K562 (cell line): ENCODE results near the gene DNAH3. TPM values are rescaled to one million over a fixed set of nuclear protein-coding genes. Genes with fewer than 3 reads are reported as not detected.

Experiments
- ARID2 ChIP-seq: fragments of 450-650 bp; IDR thresholded peaks from 2 replicates; pipeline ENCODE4 v1.6.1; 2017; ENCODE audit warnings: antibody characterized with exemption, mild to moderate bottlenecking
- CTCF ChIP-seq, 3 experiments: IDR thresholded peaks in 2 of 3; conservative IDR thresholded peaks in 1 of 3; 2 replicates each; pipeline ENCODE4 v1.5.1; 2011 to 2012; ENCODE audit warnings: low read length in 3 of 3, mild to moderate bottlenecking in 3 of 3, control low read depth in 2 of 3, improper control_type of control experiment in 1 of 3, inconsistent platforms in 1 of 3, low read depth in 1 of 3, mixed read lengths in 1 of 3, moderate library complexity in 1 of 3; ENCODE audit not compliant: insufficient read depth in 2 of 3
- GATAD2A ChIP-seq: fragments of 450-650 bp; IDR thresholded peaks from 2 replicates; pipeline ENCODE4 v1.6.1; 2017
- IRF1 ChIP-seq: sonication (generic); formaldehyde crosslinking; IDR thresholded peaks from 2 replicates; pipeline ENCODE4 v1.8.0; 2022; ENCODE audit warnings: missing genetic modification reagents, mild to moderate bottlenecking, borderline replicate concordance
- KDM2B ChIP-seq: fragments of 250-450 bp; sonication (Bioruptor Pico); IDR thresholded peaks from 2 replicates; pipeline ENCODE4 v1.8.0; 2021; ENCODE audit warnings: mild to moderate bottlenecking, moderate library complexity
- KDM4B ChIP-seq, 2 experiments: fragments of 450-650 bp in 1 of 2; sonication (generic) in 1 of 2; IDR thresholded peaks; 2 replicates each; pipeline ENCODE4 v1.6.1; 2016 to 2017; ENCODE audit warnings: borderline replicate concordance in 2 of 2, antibody characterized with exemption in 1 of 2, low read depth in 1 of 2, mild to moderate bottlenecking in 1 of 2
- NFYB ChIP-seq: IDR thresholded peaks from 2 replicates; pipeline ENCODE4 v1.6.1; 2011; ENCODE audit warnings: mild to moderate bottlenecking, moderate library complexity; ENCODE audit not compliant: insufficient read length; ENCODE audit errors: extremely low read depth
- RFX1 ChIP-seq: fragments of 450-650 bp; IDR thresholded peaks from 2 replicates; pipeline ENCODE4 v1.6.1; 2016; ENCODE audit warnings: mild to moderate bottlenecking, moderate library complexity
- SIN3A ChIP-seq, 2 experiments: fragments of 150-350 bp in 1 of 2; IDR thresholded peaks; 2 replicates each; pipeline ENCODE4 v1.6.1; 2011 to 2016; ENCODE audit warnings: borderline replicate concordance in 2 of 2, low read depth in 2 of 2, low read length in 2 of 2, mild to moderate bottlenecking in 2 of 2, moderate library complexity in 2 of 2; ENCODE audit not compliant: control insufficient read depth in 1 of 2
- SRSF9 ChIP-seq: fragments of 200-400 bp; formaldehyde crosslinking; IDR thresholded peaks from 2 replicates; pipeline ENCODE4 v1.6.1; 2017; ENCODE audit warnings: low read depth, low read length, borderline replicate concordance
- ZNF318 ChIP-seq, 2 experiments: fragments of 450-650 bp; IDR thresholded peaks; 2 replicates each; pipeline ENCODE4 v1.6.1; 2016; ENCODE audit warnings: mild to moderate bottlenecking in 2 of 2, borderline replicate concordance in 1 of 2, low read depth in 1 of 2, moderate library complexity in 1 of 2
- ZNF639 ChIP-seq, 2 experiments: fragments of 200-800 bp in 1 of 2; sonication (Bioruptor generic) in 1 of 2; sonication (generic) in 1 of 2; formaldehyde crosslinking in 1 of 2; IDR thresholded peaks in 1 of 2; conservative IDR thresholded peaks in 1 of 2; 2 replicates each; pipeline versions ENCODE4 v1.5.0 to v1.6.1; 2016 to 2020; ENCODE audit warnings: missing compliant biosample characterization in 1 of 2, missing genetic modification characterization in 1 of 2, missing genetic modification reagents in 1 of 2
- ZNF699 ChIP-seq: fragments of 250-450 bp; sonication (Bioruptor Pico); IDR thresholded peaks from 2 replicates; pipeline ENCODE4 v1.8.0; 2021; ENCODE audit warnings: mild to moderate bottlenecking, moderate library complexity; ENCODE audit not compliant: insufficient replicate concordance
- polyA plus RNA-seq, 8 experiments: library from polyadenylated mRNA; depleted of rRNA in 4 of 8; stranded (reverse) in 5 of 8; unstranded in 3 of 8; fragments of >200 nt; fragmentation: Nextera tagmentation in 2 of 8; fragmentation: Illumina TruSeq in 1 of 8; extraction: Ambion mirVana in 2 of 8; extraction: Trizol in 1 of 8; gene quantifications; 2 replicates each; pipeline versions ENCODE4 v1.2.1 to v1.2.3, GENCODE V29; 2011 to 2014; ENCODE audit warnings: inconsistent platforms in 1 of 8, missing spikeins in 1 of 8
- total RNA-seq, 7 experiments: library from RNA; depleted of rRNA in 6 of 7; stranded (reverse); fragments of >200 nt in 6 of 7; fragmentation: Illumina TruSeq in 2 of 7; extraction: Trizol in 2 of 7; gene quantifications; 2 replicates each; pipeline versions ENCODE4 v1.2.1 to v1.2.3, GENCODE V29; 2011 to 2021; ENCODE audit warnings: low replicate concordance in 1 of 7

DNAH3 gene
- total and polyA plus RNA-seq, 9 of the 15 experiments (the other 6 are each of a cell fraction or from before 2014, with no cell fraction given) = 0.32 to 0.84 (median 0.44) TPM

- TF ChIP-seq NFYB (no peak), SIN3A (IDR thresholded peaks at IDR 0.05; ENCODE audit: borderline replicate concordance in 2 of 2, control insufficient read depth in 1 of 2, low read depth in 2 of 2, low read length in 2 of 2) (no peak), KDM2B (CRISPR knock-in tag) (no peak), GATAD2A (no peak), ZNF318 (IDR thresholded peaks at IDR 0.05; ENCODE audit: borderline replicate concordance in 1 of 2, low read depth in 1 of 2) (peak in 1 of 2 experiments; percentile 92; a peak in 2 of 4 replicates), ARID2 (no peak), ZNF639 (CRISPR knock-in tag; conservative IDR thresholded peaks at IDR 0.05 in 1 of 2, IDR thresholded peaks at IDR 0.05 in 1 of 2) (no peak; a peak in 1 of 4 replicates), RFX1 (no peak), KDM4B (IDR thresholded peaks at IDR 0.05; ENCODE audit: borderline replicate concordance in 2 of 2, low read depth in 1 of 2) (no peak), SRSF9 (no peak), ZNF699 (no peak), IRF1 (no peak), CTCF (IDR thresholded peaks at IDR 0.05 in 2 of 3, conservative IDR thresholded peaks at IDR 0.05 in 1 of 3; ENCODE audit: insufficient read depth in 2 of 3, low read depth in 1 of 3, low read length in 3 of 3) (no peak)
These were observed 232.0 kb downstream of the DNAH3 start (continued) for GRCh38 chr16:20918486-20919239.
